OCI-LY7 (cell line): ENCODE data around the gene SCYGR4. TPM values are rescaled to one million over a fixed set of nuclear protein-coding genes. Genes with fewer than 3 reads are reported as not detected.
"Not testable (repeated sequence)": the region's sequence is repeated elsewhere in the genome, so short reads cannot be mapped to it uniquely, and the experiment has no call there.

Experiments used
- BruUV-seq: library from RNA; stranded (reverse); fragments of 400-500 nt; replicated peaks from 2 replicates; lab custom pipeline; 2021; lab: Mats Ljungman, UMichigan
- CTCF ChIA-PET: fragments of 300-600 bp; sonication (Branson Sonifier 250); formaldehyde crosslinking; loops from one replicate; lab custom pipeline; 2022; ENCODE audit warnings: antibody characterized with exemption; ENCODE audit not compliant: unreplicated experiment; lab: Charles Lee
- POLR2A ChIA-PET: fragments of 300-600 bp; sonication (Branson Sonifier 250); formaldehyde crosslinking; loops from one replicate; lab custom pipeline; 2022; ENCODE audit warnings: antibody characterized with exemption; lab: Charles Lee
- DNase-seq: peaks from one replicate; pipeline ENCODE4 v3.0.0-alpha.2; 2015; ENCODE audit warnings: low spot score
- H2AFZ ChIP-seq: fragments of 200-600 bp; sonication (generic), shearing (Covaris generic); 2 replicates; pipeline ENCODE4 v1.6.1; 2014; ENCODE audit warnings: mild to moderate bottlenecking, antibody characterized with exemption, low read length, moderate library complexity
- H3K27ac ChIP-seq: fragments of 200-600 bp; sonication (generic); 2 replicates; pipeline ENCODE4 v1.5.1; 2014; ENCODE audit warnings: mixed run types, low read depth, mild to moderate bottlenecking, moderate library complexity, low read length, inconsistent platforms; ENCODE audit not compliant: poor library complexity, severe bottlenecking
- H3K36me3 ChIP-seq: fragments of 200-600 bp; sonication (generic); 2 replicates; pipeline ENCODE4 v1.6.1; 2014; ENCODE audit warnings: mild to moderate bottlenecking, antibody characterized with exemption, low read length, moderate library complexity, mixed read lengths; ENCODE audit not compliant: insufficient read depth
- H3K4me1 ChIP-seq: fragments of 200-600 bp; sonication (generic); 2 replicates; pipeline ENCODE4 v1.5.1; 2014; ENCODE audit warnings: mild to moderate bottlenecking, low read length; ENCODE audit not compliant: insufficient read depth, poor library complexity, severe bottlenecking
- H3K4me2 ChIP-seq: fragments of 200-600 bp; sonication (generic); 2 replicates; pipeline ENCODE4 v1.6.1; 2014; ENCODE audit warnings: mild to moderate bottlenecking, low read length
- H3K4me3 ChIP-seq: fragments of 200-600 bp; sonication (generic); 2 replicates; pipeline ENCODE4 v1.5.1; 2014; ENCODE audit warnings: mild to moderate bottlenecking, low read depth, low read length; ENCODE audit not compliant: poor library complexity, severe bottlenecking
- H3K79me2 ChIP-seq: fragments of 200-600 bp; sonication (generic); 2 replicates; pipeline ENCODE4 v1.6.1; 2016; ENCODE audit warnings: low read depth, mild to moderate bottlenecking, low read length, moderate library complexity, mixed read lengths; ENCODE audit not compliant: insufficient read depth
- H3K9me2 ChIP-seq: fragments of 200-600 bp; sonication (generic); 2 replicates; pipeline ENCODE4 v1.6.1; 2016; ENCODE audit warnings: mild to moderate bottlenecking, low read length, mixed read lengths; ENCODE audit not compliant: insufficient read depth
- H3K9me3 ChIP-seq: fragments of 200-600 bp; sonication (generic); 2 replicates; pipeline ENCODE4 v1.6.1; 2014; ENCODE audit warnings: mild to moderate bottlenecking, mixed run types, low read length, mixed read lengths
- H4K20me1 ChIP-seq: fragments of 200-600 bp; sonication (generic); 2 replicates; pipeline ENCODE4 v1.6.1; 2014; ENCODE audit warnings: mild to moderate bottlenecking, antibody characterized with exemption, low read length, moderate library complexity, mixed read lengths; ENCODE audit not compliant: insufficient read depth
- CTCF ChIP-seq: fragments of 200-600 bp; sonication (generic); conservative IDR thresholded peaks from 2 replicates; pipeline ENCODE4 v1.5.1; 2014; ENCODE audit warnings: mild to moderate bottlenecking, antibody characterized with exemption, low read length, moderate library complexity, mixed read lengths
- EZH2phosphoT487 ChIP-seq: fragments of 200-600 bp; sonication (generic); IDR thresholded peaks from 2 replicates; pipeline ENCODE4 v1.6.1; 2018; ENCODE audit warnings: low read depth, borderline replicate concordance, mild to moderate bottlenecking, mixed run types, antibody characterized with exemption, low read length, moderate library complexity, mixed read lengths
- intact Hi-C: fragments of 100-400 bp; cut with micrococcal nuclease; formaldehyde crosslinking; loops from one replicate; pipeline ENCODE4 v1.10.0; 2022; ENCODE audit not compliant: unreplicated experiment
- total RNA-seq, 2 experiments: library from RNA; depleted of rRNA in 1 of 2; stranded (reverse); fragments of >200 nt in 1 of 2; shearing (Covaris generic) in 1 of 2; gene quantifications; 2 replicates each; pipeline ENCODE4 v1.2.3, GENCODE V29; 2014 to 2022

Gene SCYGR4
- total RNA-seq, 2 experiments from 2014 or later = not detected

GRCh38 chr2:227597998-227598397, 19.3 kb upstream of the SCYGR4 start:
- intact Hi-C loops = no loop called here
- DNase-seq = no peak
- no TSS peak for BruUV-seq
- Histone ChIP-seq H3K79me2 (no peaks in the 10 kb centered on the region), H3K4me3 (no peak overlapping the region), H3K9me3 (no peaks in the 10 kb centered on the region), H3K27ac (no peak overlapping the region), H3K4me2 (no peak overlapping the region), H3K36me3 (no peaks in the 10 kb centered on the region), H4K20me1 (no peaks in the 10 kb centered on the region), H3K4me1 (no peaks in the 10 kb centered on the region), H3K9me2 (no peaks in the 10 kb centered on the region), H2AFZ (no peak overlapping the region)
- CTCF ChIA-PET = no interaction called here
- POLR2A ChIA-PET = no interaction called here
- no peak for TF ChIP-seq CTCF
- TF ChIP-seq EZH2phosphoT487 = no peak

- H3K27ac ChIP-seq, H3K79me2 ChIP-seq, H2AFZ ChIP-seq, H4K20me1 ChIP-seq, intact Hi-C loops, H3K9me2 ChIP-seq, DNase-seq, H3K4me3 ChIP-seq, CTCF ChIA-PET, H3K4me1 ChIP-seq, H3K4me2 ChIP-seq, POLR2A ChIA-PET, BruUV-seq, H3K36me3 ChIP-seq, H3K9me3 ChIP-seq: not testable (repeated sequence)
Observed at GRCh38 chr2:227598835-227599503, 18.3 kb upstream of the SCYGR4 start, which contains the start of gene SCYGR2. SCYGR2 (plus strand) TSS chr2:227598893; CDS start chr2:227598893, 0 bp downstream.

GRCh38 chr2:227602358-227602757, 14.9 kb upstream of the SCYGR4 start:
- CTCF ChIA-PET = no interaction called here
- no TSS peak for BruUV-seq
- POLR2A ChIA-PET = no interaction called here

More at GRCh38 chr2:227602358-227602757, 14.9 kb upstream of the SCYGR4 start:
- Histone ChIP-seq H3K79me2 (no peaks in the 10 kb centered on the region), H2AFZ (no peak overlapping the region), H3K4me3 (no peak overlapping the region), H3K4me2 (no peak overlapping the region), H3K27ac (no peak overlapping the region), H3K9me2 (no peaks in the 10 kb centered on the region), H3K9me3 (no peaks in the 10 kb centered on the region), H4K20me1 (no peaks in the 10 kb centered on the region), H3K36me3 (no peaks in the 10 kb centered on the region), H3K4me1 (no peaks in the 10 kb centered on the region)
- intact Hi-C loops = no loop called here
- TF ChIP-seq EZH2phosphoT487 (no peak), CTCF (no peak)
- DNase-seq = no peak
